ENCODE results near the gene MLLT10.

Gene MLLT10

GRCh38 chr10:21771219-21771618 is 237.2 kb downstream of the MLLT10 start:
- no peaks in the 10 kb centered on the region for H3K9me3 Mint-ChIP-seq
- DNase-seq (ENCODE audit: low spot score in 2 of 2) = no peak

GRCh38 chr10:21776883-21777282 is 242.9 kb downstream of the MLLT10 start:
- Mint-ChIP-seq H3K27ac (no peak overlapping the region), H3K36me3 (peaks cover 20% of the 10 kb centered on the region), H3K4me3 (no peak overlapping the region), H3K27me3 (no peaks in the 10 kb centered on the region), H3K9me3 (peaks cover 8% of the 10 kb centered on the region), H3K4me1 (no peaks in the 10 kb centered on the region)
- DNase-seq (ENCODE audit: low spot score in 2 of 2) (no peak), ATAC-seq (ENCODE audit: low read depth) (no peak)

More at GRCh38 chr10:21771219-21771618, 237.2 kb downstream of the MLLT10 start:
- ATAC-seq (ENCODE audit: low read depth) = no peak
- Mint-ChIP-seq H3K27me3 (no peaks in the 10 kb centered on the region), H3K4me1 (no peaks in the 10 kb centered on the region), H3K36me3 (no peaks in the 10 kb centered on the region), H3K27ac (no peak overlapping the region), H3K4me3 (no peak overlapping the region)

- H3K4me3 Mint-ChIP-seq = no peak overlapping the region
- H3K27me3 Mint-ChIP-seq = no peaks in the 10 kb centered on the region
- DNase-seq (ENCODE audit: low spot score in 2 of 2) = no peak
- H3K27ac Mint-ChIP-seq = no peak overlapping the region
- no peak for ATAC-seq (ENCODE audit: low read depth)
- H3K4me1 Mint-ChIP-seq = no peaks in the 10 kb centered on the region
- peaks cover 8% of the 10 kb centered on the region for H3K36me3 Mint-ChIP-seq
- peaks cover 8% of the 10 kb centered on the region for H3K9me3 Mint-ChIP-seq
Observed at GRCh38 chr10:21791276-21791675, 257.2 kb downstream of the MLLT10 start.
